ENCODE data around the gene ALPL. TPM values are rescaled to one million over a fixed set of nuclear protein-coding genes. Genes with fewer than 3 reads are reported as not detected.

ALPL gene
- total RNA-seq, 4 donors from 2014 or later: 1.6 to 8.6 (median 1.8) TPM

DNA sequence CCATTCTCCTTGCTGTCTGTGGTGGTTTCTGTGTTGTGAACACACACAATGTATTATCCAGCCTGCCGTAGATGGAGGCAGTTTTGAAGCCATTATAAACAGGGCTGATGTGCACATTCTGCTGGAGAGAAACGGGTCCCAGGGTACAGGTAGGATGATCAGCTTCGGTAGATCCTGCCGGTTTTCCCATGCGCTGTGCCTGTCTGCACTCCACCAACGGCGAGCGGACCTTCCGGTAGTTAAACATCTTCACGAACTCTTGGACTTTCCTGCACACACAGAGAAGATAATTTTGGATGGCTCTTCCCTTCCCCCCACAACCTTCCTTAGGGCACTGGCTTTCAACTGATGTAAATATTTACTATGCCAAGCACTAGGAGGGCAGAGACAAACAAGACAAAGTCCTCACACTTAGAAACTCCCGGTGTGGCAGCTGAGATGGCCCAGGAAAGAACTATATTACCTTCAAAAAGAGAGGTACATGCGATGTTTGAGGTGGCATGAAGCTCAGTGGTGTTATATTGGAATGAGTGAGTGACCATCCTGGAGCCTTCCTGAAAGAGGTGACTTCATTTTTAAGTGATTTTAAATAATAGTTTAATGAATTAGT, 41.7 kb downstream of the ALPL start:
- H3K4me3 ChIP-seq: no peak overlapping the region
- H3K36me3 ChIP-seq: no peaks in the 10 kb centered on the region
- H3K27ac ChIP-seq: no peak overlapping the region
- no peaks in the 10 kb centered on the region for H3K9me3 ChIP-seq
- 47 to 61% methylated on average over 10 to 12 of the region's 12 CpGs for WGBS, 2 donors (ENCODE audit: low coverage in 1 of 2)
- in situ Hi-C loops (cut with MboI; ENCODE audit: low pct_ligation_motif_present in 1 of 4, low pct_unique_long_range_greater_than_20kb in 1 of 4, low sequenced_read_pairs in 3 of 4): no loop called here
- no peaks in the 10 kb centered on the region for H3K4me1 ChIP-seq
- TF ChIP-seq EP300 (IDR thresholded peaks at IDR 0.05; ENCODE audit: low read depth): no peak
- no peak for TF ChIP-seq POLR2A (IDR thresholded peaks at IDR 0.05)
- TF ChIP-seq, protein P1, sequence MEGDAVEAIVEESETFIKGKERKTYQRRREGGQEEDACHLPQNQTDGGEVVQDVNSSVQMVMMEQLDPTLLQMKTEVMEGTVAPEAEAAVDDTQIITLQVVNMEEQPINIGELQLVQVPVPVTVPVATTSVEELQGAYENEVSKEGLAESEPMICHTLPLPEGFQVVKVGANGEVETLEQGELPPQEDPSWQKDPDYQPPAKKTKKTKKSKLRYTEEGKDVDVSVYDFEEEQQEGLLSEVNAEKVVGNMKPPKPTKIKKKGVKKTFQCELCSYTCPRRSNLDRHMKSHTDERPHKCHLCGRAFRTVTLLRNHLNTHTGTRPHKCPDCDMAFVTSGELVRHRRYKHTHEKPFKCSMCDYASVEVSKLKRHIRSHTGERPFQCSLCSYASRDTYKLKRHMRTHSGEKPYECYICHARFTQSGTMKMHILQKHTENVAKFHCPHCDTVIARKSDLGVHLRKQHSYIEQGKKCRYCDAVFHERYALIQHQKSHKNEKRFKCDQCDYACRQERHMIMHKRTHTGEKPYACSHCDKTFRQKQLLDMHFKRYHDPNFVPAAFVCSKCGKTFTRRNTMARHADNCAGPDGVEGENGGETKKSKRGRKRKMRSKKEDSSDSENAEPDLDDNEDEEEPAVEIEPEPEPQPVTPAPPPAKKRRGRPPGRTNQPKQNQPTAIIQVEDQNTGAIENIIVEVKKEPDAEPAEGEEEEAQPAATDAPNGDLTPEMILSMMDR (IDR thresholded peaks at IDR 0.05): no peak
- TF ChIP-seq POLR2AphosphoS5 (IDR thresholded peaks at IDR 0.05): no peak
- peaks cover 24% of the 10 kb centered on the region for H3K27me3 ChIP-seq
- intact Hi-C loops (cut with DNase I; ENCODE audit: low total_unique reads): no loop called here
- no peak for DNase-seq

DNA sequence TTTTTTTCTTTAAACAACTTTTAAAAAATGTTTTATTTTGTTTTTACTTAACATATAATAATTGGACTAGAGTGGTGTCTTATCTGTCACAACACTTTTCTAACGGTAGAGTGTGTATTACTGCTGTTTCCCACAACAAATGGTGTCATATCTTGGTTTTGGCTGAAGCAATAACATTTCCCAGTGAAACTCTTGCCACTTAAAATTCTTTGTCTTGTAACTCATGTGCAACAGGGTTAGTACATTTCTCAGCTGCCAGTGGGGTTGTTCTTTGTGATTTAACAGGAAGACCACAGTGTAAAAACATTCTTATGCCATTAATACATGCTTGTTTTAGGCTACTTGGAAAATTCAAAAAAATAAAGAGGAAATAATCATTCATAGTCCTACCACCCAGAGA, 43.5 kb downstream of the ALPL start:
- TF ChIP-seq EP300 (IDR thresholded peaks at IDR 0.05; ENCODE audit: low read depth): no peak
- peak in 1 of 3 donors; percentile 18 for TF ChIP-seq POLR2AphosphoS5 (IDR thresholded peaks at IDR 0.05)
- DNase-seq: no peak
- Histone ChIP-seq H3K4me1 (no peaks in the 10 kb centered on the region), H3K4me3 (no peak overlapping the region), H3K27ac (peak overlapping the region in 2 of 4 donors; percentile 23 to 37), H3K36me3 (no peaks in the 10 kb centered on the region), H3K9me3 (no peaks in the 10 kb centered on the region), H3K27me3 (peaks cover 27% of the 10 kb centered on the region)
- WGBS, 2 donors (ENCODE audit: low coverage in 1 of 2): 27 to 33% methylated on average over 1 of the region's 1 CpG
- in situ Hi-C loops (cut with MboI; ENCODE audit: low pct_ligation_motif_present in 1 of 4, low pct_unique_long_range_greater_than_20kb in 1 of 4, low sequenced_read_pairs in 3 of 4) (no loop called here), intact Hi-C loops (cut with DNase I; ENCODE audit: low total_unique reads) (no loop called here)

DNA sequence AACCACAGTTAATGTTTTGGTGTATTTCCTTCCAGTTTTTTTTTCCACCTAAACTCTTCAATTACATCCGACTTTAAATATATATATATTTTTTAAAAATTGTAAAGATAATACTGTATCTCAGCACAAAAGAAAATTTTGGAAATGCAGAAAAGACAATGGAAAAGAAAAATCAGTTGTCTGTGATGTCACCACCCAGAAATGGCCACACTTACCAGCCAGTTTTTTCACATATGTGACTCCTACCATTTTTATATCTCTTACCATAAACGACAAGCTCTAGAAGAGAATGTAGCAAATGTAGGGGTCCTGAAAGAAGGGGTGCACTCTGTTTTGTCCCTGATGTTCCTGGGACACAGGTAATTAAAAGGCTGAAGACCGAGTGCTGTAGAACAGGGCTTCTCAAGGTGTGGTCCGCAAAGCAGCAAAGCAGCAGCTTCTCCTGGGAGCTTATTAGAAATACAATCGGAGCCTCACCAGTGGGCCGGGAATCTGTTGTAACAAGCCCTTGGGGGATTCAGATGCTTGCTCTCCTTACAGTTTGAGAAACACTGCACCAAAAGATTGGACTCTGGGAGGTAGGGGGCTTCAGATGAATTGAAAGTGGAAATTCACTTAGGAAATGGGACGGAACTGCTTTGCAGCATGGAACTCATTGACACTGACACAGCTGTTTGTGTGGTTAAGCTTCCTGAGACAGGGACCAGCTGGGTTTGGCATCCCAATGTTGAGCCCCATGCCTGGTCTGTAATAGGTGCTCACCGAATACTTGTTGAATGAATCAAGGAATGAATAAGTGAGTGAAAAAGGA, 44.1 kb downstream of the ALPL start:
- DNase-seq: no peak
- Histone ChIP-seq H3K36me3 (no peaks in the 10 kb centered on the region), H3K4me1 (no peaks in the 10 kb centered on the region), H3K27me3 (peaks cover 25% of the 10 kb centered on the region), H3K4me3 (no peak overlapping the region), H3K27ac (peak overlapping the region in 2 of 4 donors; percentile 5 to 43), H3K9me3 (no peaks in the 10 kb centered on the region)
- 47 to 65% methylated on average over 3 to 8 of the region's 8 CpGs for WGBS, 2 donors (ENCODE audit: low coverage in 1 of 2)
- intact Hi-C loops (cut with DNase I; ENCODE audit: low total_unique reads) (no loop called here), in situ Hi-C loops (cut with MboI; ENCODE audit: low pct_ligation_motif_present in 1 of 4, low pct_unique_long_range_greater_than_20kb in 1 of 4, low sequenced_read_pairs in 3 of 4) (no loop called here)
- no peak for TF ChIP-seq POLR2AphosphoS5 (IDR thresholded peaks at IDR 0.05)
- no peak for TF ChIP-seq POLR2A (IDR thresholded peaks at IDR 0.05)
- no peak for TF ChIP-seq EP300 (IDR thresholded peaks at IDR 0.05; ENCODE audit: low read depth)
- TF ChIP-seq, protein P1 (IDR thresholded peaks at IDR 0.05): no peak

DNA sequence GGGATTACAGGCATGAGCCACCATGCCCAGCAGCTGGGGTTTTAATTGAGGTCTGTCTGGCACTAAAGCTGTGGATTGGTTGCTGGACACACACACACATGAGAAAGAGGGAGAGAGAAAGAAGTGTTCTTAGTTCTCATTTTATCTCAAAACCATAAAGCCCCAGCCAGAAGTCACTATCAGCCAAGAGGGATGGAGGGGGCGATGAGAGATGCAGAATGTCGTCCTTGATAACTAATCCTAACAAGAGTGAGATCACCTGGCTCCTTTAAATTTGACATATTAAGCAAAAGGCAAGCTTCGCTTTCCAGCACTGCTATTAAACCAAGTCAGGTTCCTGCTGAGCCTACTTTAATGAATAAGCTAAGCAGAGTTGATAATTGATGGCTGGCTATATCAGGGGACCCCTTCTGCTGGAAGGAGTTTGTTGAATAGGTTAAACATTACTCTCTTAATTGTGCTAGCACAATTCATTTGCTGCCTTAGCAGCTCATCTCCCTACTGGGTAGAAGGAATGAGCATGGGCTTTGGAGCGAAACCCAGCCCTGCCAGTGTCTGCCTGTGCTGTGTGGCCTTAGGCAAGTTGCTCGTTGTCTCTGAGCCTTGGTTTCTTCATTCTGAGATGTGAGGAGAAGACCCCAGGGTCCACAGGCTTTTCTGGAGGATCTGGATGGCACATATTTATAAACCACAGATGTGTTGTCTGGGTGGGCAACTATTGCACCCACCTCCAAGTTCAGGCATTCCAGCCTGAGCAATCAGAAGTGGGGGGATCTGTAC, 50.8 kb downstream of the ALPL start:
- no peak for DNase-seq
- whole genome bisulfite sequencing, 2 donors (ENCODE audit: low coverage in 1 of 2): 76 to 83% methylated on average over 1 to 5 of the region's 5 CpGs
- peaks cover 3% of the 10 kb centered on the region for H3K27me3 ChIP-seq
- H3K4me1 ChIP-seq: no peaks in the 10 kb centered on the region
- H3K9me3 ChIP-seq: no peaks in the 10 kb centered on the region
- in situ Hi-C loops (cut with MboI; ENCODE audit: low pct_ligation_motif_present in 1 of 4, low pct_unique_long_range_greater_than_20kb in 1 of 4, low sequenced_read_pairs in 3 of 4) (no loop called here), intact Hi-C loops (cut with DNase I; ENCODE audit: low total_unique reads) (no loop called here)
- no peak overlapping the region for H3K27ac ChIP-seq
- no peak overlapping the region for H3K4me3 ChIP-seq
- no peaks in the 10 kb centered on the region for H3K36me3 ChIP-seq
- no peak for TF ChIP-seq EP300 (IDR thresholded peaks at IDR 0.05; ENCODE audit: low read depth)
- TF ChIP-seq POLR2A (IDR thresholded peaks at IDR 0.05): no peak
- TF ChIP-seq, protein P1 (IDR thresholded peaks at IDR 0.05): no peak
- TF ChIP-seq POLR2AphosphoS5 (IDR thresholded peaks at IDR 0.05): no peak
